ENCODE data around the gene DOCK6. TPM values are rescaled to one million over a fixed set of nuclear protein-coding genes. Genes with fewer than 3 reads are reported as not detected.
A peak's percentile ranks its signal among the peaks of the same experiment; 100 is the strongest.

The DOCK6 gene
- total and polyA plus RNA-seq, 2 of the 13 experiments (the other 11 are each of a cell fraction or from before 2014, with no cell fraction given): 5.4 to 38.1 TPM

DNA sequence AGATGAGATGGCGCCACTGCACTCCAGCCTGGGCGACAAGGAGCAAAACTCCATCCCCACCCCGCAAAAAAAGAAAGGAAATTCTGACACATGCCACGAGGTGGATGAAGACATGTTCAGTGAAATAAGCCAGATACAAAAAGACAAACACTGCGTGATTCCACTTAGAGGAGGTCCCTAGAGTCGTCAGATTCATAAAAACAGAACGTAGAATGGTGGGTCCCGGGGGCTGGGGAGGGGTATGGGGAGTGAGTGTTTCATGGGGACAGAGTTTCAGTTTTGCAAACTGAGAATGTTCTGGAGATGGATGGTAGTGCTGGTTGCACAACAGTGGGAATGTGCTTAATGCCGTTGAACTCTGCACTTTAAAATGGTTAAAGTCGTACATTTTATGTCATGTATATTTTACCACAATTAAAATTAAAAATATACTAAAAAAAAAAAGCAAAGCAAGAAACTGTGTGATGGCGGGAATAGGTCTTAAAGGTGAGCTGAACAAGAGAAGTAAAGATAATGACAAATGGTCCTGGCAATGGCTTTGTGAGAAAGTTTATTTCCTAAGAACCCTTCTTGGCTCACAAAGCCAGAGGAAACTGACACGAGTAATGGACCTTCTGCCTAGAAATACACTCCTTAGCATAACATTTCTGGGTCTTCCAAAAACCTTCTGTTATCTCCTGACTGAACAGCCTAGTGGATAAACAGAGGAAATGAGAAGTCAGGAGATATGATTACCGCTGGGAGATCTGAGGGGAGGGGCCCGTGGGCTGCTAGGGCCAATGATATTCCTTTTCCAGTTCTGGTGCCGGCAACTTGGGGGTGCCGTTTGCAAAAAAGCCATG lies 102.5 kb downstream of the DOCK6 start:
- peak; percentile 50 for FAIRE-seq

More for the DNA sequence above, 102.5 kb downstream of the DOCK6 start:
- Histone ChIP-seq H3K4me3 (replicated peaks in 1 of 3; ENCODE audit: insufficient read depth in 1 of 3, low read depth in 2 of 3, low read length in 3 of 3) (no peak overlapping the region; a peak in 1 of 6 replicates), H3K79me2 (ENCODE audit: insufficient read depth, low read length) (peaks cover 7% of the 10 kb centered on the region), H3K27me3 (ENCODE audit: control insufficient read depth in 1 of 2, insufficient read depth in 2 of 2, low read length in 2 of 2) (no peaks in the 10 kb centered on the region; a peak in 1 of 5 replicates), H3K27ac (ENCODE audit: extremely low read length, insufficient read depth, low read length) (no peak overlapping the region), H3K4me2 (ENCODE audit: low read depth, low read length) (peak overlapping the region; percentile 70), H3K4me1 (ENCODE audit: insufficient read depth, low read length) (peaks cover 42% of the 10 kb centered on the region), H3K36me3 (replicated peaks in 1 of 2; ENCODE audit: control insufficient read depth in 1 of 2, insufficient read depth in 2 of 2, low read length in 2 of 2) (no peaks in the 10 kb centered on the region), H3K9me3 (ENCODE audit: low read length) (no peaks in the 10 kb centered on the region), H2AFZ (ENCODE audit: low read length) (peak overlapping the region; percentile 90), H4K20me1 (ENCODE audit: insufficient read depth, low read length) (no peaks in the 10 kb centered on the region), H3K9ac (ENCODE audit: insufficient read depth, low read depth, low read length) (no peak overlapping the region)
- ChIA-PET POLR2A (interaction anchor here (1.0 kb wide), 1 partner anchor 16 kb away, joined by 3 read pairs; no protein-coding TSS in a partner anchor), CTCF (ENCODE audit: low intra/inter-chr PET ratio, low total read pairs) (no interaction called here)
- in situ Hi-C loops (cut with HindIII; ENCODE audit: extremely low pct_ligation_motif_present, low pct_unique_long_range_greater_than_20kb): loop anchor here (5.0 kb wide), 1 partner anchor 37 kb away; the partner anchor contains the start of gene KANK2
- BruUV-seq (replicated peaks): no TSS peak
- TF ChIP-seq ZNF251 (CRISPR knock-in tag; IDR thresholded peaks at IDR 0.05) (no peak), CEBPB (IDR thresholded peaks at IDR 0.05; ENCODE audit: borderline replicate concordance, low read depth, low read length) (peak; percentile 84), TEAD3 (CRISPR knock-in tag; optimal IDR thresholded peaks at IDR 0.05; ENCODE audit: borderline replicate concordance) (peak; percentile 10), CEBPG (CRISPR knock-in tag; IDR thresholded peaks at IDR 0.05) (peak; percentile 77), HNF4A (CRISPR knock-in tag; IDR thresholded peaks at IDR 0.05) (peak; percentile 49), ZC3H13 (CRISPR knock-in tag; IDR thresholded peaks at IDR 0.05) (no peak), GATAD2A (CRISPR knock-in tag; IDR thresholded peaks at IDR 0.05) (0 out of 2 replicates have a peak, but pooled peaks have one; percentile 18), SAP130 (CRISPR knock-in tag; IDR thresholded peaks at IDR 0.05; ENCODE audit: low read depth) (0 out of 2 replicates have a peak, but pooled peaks have one; percentile 19), HHEX (CRISPR knock-in tag; IDR thresholded peaks at IDR 0.05) (no peak)
- TF ChIP-seq, protein P1, sequence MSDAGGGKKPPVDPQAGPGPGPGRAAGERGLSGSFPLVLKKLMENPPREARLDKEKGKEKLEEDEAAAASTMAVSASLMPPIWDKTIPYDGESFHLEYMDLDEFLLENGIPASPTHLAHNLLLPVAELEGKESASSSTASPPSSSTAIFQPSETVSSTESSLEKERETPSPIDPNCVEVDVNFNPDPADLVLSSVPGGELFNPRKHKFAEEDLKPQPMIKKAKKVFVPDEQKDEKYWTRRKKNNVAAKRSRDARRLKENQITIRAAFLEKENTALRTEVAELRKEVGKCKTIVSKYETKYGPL (CRISPR knock-in tag; IDR thresholded peaks at IDR 0.05): 0 out of 2 replicates have a peak, but pooled peaks have one; percentile 16
- DNase-seq (ENCODE audit: low spot score) (no peak), ATAC-seq (no peak)
- intact Hi-C loops (cut with micrococcal nuclease; ENCODE audit: unreplicated experiment): no loop called here
- WGBS (ENCODE audit: low lambda C conversion rate): 20% methylated on average over 16 of the region's 16 CpGs

All from HepG2 (cell line).